Skeletal muscle satellite cell (primary cell): ENCODE data around the gene A3GALT2.

Experiments used
- H3K27me3 ChIP-seq: 2 replicates; pipeline ENCODE4 v1.7.0; 2013; ENCODE audit warnings: low read length; ENCODE audit not compliant: control insufficient read depth, insufficient read depth
- H3K36me3 ChIP-seq: 2 replicates; pipeline ENCODE4 v1.7.0; 2013; ENCODE audit warnings: mild to moderate bottlenecking, control low read depth, low read length; ENCODE audit not compliant: insufficient read depth
- H3K4me1 ChIP-seq: 2 replicates; pipeline ENCODE4 v1.7.0; 2013; ENCODE audit warnings: low read length; ENCODE audit not compliant: control insufficient read depth, insufficient read depth
- H3K4me2 ChIP-seq: 2 replicates; pipeline ENCODE4 v1.7.0; 2013; ENCODE audit warnings: mild to moderate bottlenecking, low read length
- H3K4me3 ChIP-seq: 2 replicates; pipeline ENCODE4 v1.7.0; 2013; ENCODE audit warnings: low read length
- H3K9ac ChIP-seq: 2 replicates; pipeline ENCODE4 v1.7.0; 2013; ENCODE audit warnings: mild to moderate bottlenecking, low read depth, low read length, moderate library complexity
- H3K9me3 ChIP-seq: replicated peaks from 2 replicates; pipeline ENCODE4 v1.7.0; 2013; ENCODE audit warnings: mild to moderate bottlenecking, control low read depth, low read length

Gene A3GALT2

DNA sequence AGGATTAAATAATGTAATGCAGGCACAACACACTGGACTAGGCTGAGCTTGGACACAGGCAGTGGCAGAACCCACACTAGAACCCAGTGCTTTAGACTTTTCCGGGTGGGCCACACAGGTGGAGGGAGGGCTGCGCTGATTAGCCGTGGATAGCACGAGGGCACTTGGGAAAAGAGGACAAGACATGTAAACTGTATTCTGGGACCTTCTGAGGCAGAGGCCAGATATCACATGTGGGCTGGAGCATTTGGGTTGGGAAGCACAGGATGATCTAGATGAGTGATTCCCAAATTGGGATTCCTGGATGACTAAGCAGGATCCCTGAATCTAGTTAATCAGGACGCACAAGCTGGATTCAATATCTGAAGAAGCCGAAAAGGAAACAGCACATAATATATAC, 20.3 kb upstream of the A3GALT2 start:
- Histone ChIP-seq H3K4me2 (peak overlapping the region; percentile 76), H3K36me3 (peaks cover 63% of the 10 kb centered on the region), H3K9me3 (no peaks in the 10 kb centered on the region), H3K4me3 (no peak overlapping the region), H3K4me1 (peaks cover 98% of the 10 kb centered on the region), H3K27me3 (no peaks in the 10 kb centered on the region), H3K9ac (peak overlapping the region; percentile 61)

DNA sequence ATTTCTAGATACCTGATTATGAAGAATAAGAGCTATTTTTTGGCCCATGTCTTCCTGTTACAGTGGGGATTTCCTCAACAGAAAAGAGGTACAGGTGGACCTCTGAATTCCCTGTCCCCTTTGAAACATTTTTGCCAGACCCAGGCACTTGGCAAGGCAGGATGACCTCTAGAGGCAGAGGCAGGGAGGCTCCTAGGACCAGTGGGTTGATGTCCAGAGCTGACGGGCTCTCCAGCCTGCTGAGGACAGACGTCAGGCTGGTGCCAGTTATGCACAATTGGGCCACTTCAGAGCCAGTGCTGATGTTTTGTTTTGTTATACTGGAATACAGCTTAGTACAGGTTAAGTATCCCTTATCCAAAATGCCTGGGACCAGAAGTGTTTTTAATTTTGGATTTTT, 18.5 kb upstream of the A3GALT2 start:
- Histone ChIP-seq H3K27me3 (no peaks in the 10 kb centered on the region), H3K36me3 (peaks cover 68% of the 10 kb centered on the region), H3K4me2 (peak overlapping the region; percentile 67), H3K9me3 (no peaks in the 10 kb centered on the region), H3K9ac (peak overlapping the region; percentile 79), H3K4me3 (peak overlapping the region; percentile 23), H3K4me1 (peaks cover 95% of the 10 kb centered on the region)

DNA sequence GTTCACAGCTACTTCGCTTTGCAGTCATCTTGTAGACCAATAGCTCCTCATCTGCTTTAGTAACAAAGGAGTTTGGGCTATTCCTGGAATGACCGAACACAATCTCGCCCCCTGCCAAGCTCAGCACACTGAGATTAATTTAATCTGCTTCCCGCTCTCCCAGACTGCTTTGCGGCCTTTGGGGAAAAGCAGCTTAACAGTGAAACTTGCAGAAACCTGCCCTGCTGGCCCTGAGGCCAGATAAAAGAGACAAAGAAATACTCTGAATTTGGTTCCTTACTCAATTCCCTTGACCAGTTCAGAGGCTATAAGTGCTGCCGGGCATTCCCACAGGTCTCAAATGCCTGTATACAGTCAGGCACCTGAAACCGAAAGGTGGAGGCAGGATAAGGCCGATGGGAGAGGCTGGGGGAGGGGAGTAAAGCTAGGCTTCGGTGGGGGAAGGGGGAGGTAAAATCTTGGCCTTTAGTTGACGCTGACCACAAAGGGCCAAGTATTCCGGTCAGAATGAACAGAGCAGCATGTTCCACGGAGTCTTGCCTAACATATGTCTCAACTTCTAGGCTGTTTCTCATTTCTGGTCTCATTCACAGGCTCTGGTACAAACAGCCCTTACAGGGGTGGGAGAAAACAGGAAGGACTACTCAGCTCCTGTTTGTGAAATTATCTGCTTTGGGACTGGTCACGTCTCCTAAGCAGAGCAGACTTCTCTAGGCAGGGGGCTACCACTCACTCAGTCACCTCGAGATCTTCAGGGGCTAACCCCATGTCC, 17.7 kb upstream of the A3GALT2 start:
- H3K9me3 ChIP-seq, result no peaks in the 10 kb centered on the region
- H3K4me3 ChIP-seq, result peak overlapping the region; percentile 49
- peak overlapping the region; percentile 67 for H3K4me2 ChIP-seq
- H3K4me1 ChIP-seq, result peaks cover 95% of the 10 kb centered on the region
- H3K36me3 ChIP-seq, result peaks cover 68% of the 10 kb centered on the region
- peak overlapping the region; percentile 79 for H3K9ac ChIP-seq
- H3K27me3 ChIP-seq, result no peaks in the 10 kb centered on the region

DNA sequence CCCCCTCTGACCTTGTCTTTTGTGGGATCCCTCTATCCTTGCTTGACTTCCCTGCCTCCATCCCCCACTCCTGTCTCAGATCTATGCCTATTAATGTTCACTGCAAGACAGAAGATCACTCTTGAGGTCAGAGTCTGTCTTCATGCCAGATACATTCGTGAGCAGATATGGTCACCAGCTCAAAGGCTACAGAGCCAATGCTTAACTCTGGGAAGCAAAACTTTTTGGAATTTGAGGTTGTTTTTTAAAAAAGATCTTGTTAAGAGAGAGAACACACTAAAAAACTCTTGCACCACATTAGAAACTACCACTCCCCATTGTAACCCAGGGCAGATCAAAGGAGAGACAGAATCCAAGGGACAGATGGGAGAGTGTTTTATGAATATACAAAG, 17.1 kb upstream of the A3GALT2 start:
- Histone ChIP-seq H3K27me3 (no peaks in the 10 kb centered on the region), H3K4me1 (peaks cover 97% of the 10 kb centered on the region), H3K4me3 (peak overlapping the region; percentile 49), H3K4me2 (peak overlapping the region; percentile 67), H3K36me3 (peaks cover 71% of the 10 kb centered on the region), H3K9ac (peak overlapping the region; percentile 79), H3K9me3 (no peaks in the 10 kb centered on the region)

DNA sequence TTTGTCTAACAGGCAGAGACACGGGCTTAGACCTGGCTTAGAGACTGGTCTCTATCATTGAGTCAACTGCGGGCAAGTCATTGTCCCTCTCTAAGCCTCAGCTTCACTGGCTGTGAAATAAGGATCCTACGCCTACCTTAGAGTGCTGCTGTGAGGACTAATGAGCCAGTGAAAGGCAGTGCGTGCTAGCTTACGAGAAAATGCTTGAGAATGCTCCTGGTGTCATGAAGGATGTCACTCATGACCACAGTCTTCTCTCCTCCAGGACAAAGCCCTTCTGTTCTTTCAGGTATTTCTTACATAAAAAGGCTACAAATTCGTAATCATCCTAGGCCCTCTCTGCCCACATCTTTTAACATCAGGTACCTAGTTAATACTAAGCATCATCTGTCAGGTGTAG, 16.5 kb upstream of the A3GALT2 start:
- peaks cover 71% of the 10 kb centered on the region for H3K36me3 ChIP-seq
- no peaks in the 10 kb centered on the region for H3K9me3 ChIP-seq
- peak overlapping the region; percentile 79 for H3K9ac ChIP-seq
- no peaks in the 10 kb centered on the region for H3K27me3 ChIP-seq
- H3K4me1 ChIP-seq, result peaks cover 97% of the 10 kb centered on the region
- no peak overlapping the region for H3K4me3 ChIP-seq
- H3K4me2 ChIP-seq, result peak overlapping the region; percentile 67

DNA sequence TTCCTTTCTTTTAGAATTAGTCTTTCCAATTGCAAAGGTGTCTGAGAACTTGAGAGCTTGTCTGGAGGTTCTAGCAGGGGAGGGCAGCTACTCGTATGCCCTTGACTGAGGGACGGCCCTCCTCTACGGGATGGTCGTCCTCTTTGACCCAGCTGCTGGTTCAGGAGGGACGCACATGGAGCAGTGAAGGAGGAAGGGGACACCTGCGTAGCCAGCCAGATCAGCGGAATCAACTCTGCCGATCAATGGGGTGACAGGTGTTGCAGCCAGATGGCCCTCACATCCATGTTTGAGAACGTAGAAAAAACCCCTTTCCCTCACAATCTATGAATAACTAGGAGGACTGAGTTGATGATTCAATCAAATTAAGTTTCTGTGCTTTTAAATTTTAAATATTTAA, 15.7 kb upstream of the A3GALT2 start:
- Histone ChIP-seq H3K4me3 (no peak overlapping the region), H3K9ac (peak overlapping the region; percentile 20), H3K36me3 (peaks cover 74% of the 10 kb centered on the region), H3K4me1 (peaks cover 97% of the 10 kb centered on the region), H3K27me3 (no peaks in the 10 kb centered on the region), H3K4me2 (no peak overlapping the region), H3K9me3 (no peaks in the 10 kb centered on the region)

DNA sequence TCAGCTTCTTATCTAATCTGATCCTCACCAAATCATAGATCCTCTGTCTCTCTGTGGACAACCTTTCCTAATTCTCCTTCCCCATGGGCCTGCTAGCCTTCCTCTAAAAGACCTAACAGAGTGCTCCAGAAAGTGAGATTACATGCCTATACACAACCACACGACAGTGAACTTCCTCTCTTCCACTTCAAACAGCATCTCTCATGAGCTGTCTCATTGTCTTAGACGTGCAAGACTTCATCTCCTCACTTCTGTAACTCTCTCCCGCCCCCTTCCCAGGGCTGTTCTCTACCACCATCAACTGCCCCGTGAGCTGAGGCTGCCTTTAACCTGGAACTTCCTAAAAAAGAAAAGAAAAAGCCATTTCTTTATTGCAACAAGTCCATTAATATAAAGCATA, 14.1 kb upstream of the A3GALT2 start:
- H3K9me3 ChIP-seq, result no peaks in the 10 kb centered on the region
- H3K9ac ChIP-seq, result no peak overlapping the region
- H3K36me3 ChIP-seq, result peaks cover 75% of the 10 kb centered on the region
- no peaks in the 10 kb centered on the region for H3K27me3 ChIP-seq
- no peak overlapping the region for H3K4me2 ChIP-seq
- no peak overlapping the region for H3K4me3 ChIP-seq
- H3K4me1 ChIP-seq, result peaks cover 85% of the 10 kb centered on the region

DNA sequence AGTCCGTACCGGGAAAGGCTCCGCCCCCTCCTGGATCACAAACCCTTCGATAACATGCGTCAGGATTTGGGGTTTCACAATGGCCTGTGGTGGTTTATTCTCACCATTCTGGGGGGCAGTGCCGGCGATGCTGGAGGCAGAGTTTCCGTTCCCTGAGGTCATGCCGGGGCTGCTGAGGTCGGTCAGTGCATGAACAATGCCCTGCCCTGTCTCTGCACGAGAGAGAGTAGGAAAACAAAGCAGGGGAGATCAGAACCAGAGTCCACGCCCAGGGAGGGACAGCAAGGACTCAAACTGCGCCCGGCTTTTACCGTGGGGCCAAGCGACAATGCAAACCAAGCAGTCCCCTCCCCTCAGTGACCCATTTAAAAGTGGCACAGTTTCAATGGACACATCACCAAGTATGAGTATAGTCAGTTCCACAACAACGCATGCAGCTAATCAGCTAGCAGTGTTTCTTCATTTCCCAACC, 13.2 kb upstream of the A3GALT2 start:
- H3K9ac ChIP-seq, result no peak overlapping the region
- H3K36me3 ChIP-seq, result peaks cover 81% of the 10 kb centered on the region
- no peaks in the 10 kb centered on the region for H3K9me3 ChIP-seq
- H3K4me3 ChIP-seq, result no peak overlapping the region
- H3K4me2 ChIP-seq, result peak overlapping the region; percentile 22
- no peaks in the 10 kb centered on the region for H3K27me3 ChIP-seq
- H3K4me1 ChIP-seq, result peaks cover 83% of the 10 kb centered on the region

DNA sequence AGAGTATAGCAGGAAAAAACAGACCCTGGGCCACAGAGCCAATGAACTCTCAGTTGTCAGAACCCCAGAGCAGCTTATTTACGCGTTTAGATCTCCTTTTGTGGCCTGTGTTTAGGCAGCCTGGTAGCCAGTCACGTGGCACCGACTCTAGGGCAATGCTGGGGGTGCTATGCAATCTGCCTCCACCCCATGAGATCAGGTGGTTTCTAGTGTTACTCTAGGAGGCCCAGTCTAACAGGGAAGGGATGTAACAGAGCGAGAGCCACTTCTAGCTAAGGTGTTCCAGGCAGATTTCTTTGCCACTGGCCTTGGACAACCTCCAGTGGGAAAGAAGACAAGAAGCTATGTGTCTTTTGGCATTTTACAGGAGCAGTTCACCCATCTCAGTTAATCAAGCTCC, 12.0 kb upstream of the A3GALT2 start:
- Histone ChIP-seq H3K36me3 (peaks cover 89% of the 10 kb centered on the region), H3K4me2 (no peak overlapping the region), H3K9me3 (no peaks in the 10 kb centered on the region), H3K4me1 (peaks cover 82% of the 10 kb centered on the region), H3K4me3 (no peak overlapping the region), H3K27me3 (no peaks in the 10 kb centered on the region), H3K9ac (no peak overlapping the region)

DNA sequence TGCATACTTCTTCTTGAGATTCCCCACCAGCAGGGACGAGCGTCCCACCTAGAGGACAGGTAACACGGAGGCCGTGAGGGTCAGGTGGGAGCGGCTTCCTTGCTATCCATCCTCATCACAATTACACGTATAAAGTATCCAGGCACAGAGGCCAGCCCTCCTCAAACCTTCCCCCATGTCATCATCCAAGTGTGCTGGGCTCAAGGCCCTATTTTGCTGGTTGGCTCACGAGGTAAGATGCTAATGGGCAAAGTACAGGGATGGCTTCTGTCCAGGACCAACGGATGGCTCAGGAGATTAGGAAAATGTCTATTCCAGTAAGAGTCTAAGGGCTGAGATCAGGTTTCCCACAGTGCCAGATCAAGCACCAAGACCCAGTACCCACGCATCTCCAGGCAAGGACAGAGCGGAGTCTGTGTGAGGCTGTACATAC, 11.5 kb upstream of the A3GALT2 start:
- no peak overlapping the region for H3K4me3 ChIP-seq
- peak overlapping the region; percentile 25 for H3K9ac ChIP-seq
- no peaks in the 10 kb centered on the region for H3K27me3 ChIP-seq
- no peaks in the 10 kb centered on the region for H3K9me3 ChIP-seq
- peaks cover 81% of the 10 kb centered on the region for H3K4me1 ChIP-seq
- peaks cover 88% of the 10 kb centered on the region for H3K36me3 ChIP-seq
- H3K4me2 ChIP-seq, result no peak overlapping the region

DNA sequence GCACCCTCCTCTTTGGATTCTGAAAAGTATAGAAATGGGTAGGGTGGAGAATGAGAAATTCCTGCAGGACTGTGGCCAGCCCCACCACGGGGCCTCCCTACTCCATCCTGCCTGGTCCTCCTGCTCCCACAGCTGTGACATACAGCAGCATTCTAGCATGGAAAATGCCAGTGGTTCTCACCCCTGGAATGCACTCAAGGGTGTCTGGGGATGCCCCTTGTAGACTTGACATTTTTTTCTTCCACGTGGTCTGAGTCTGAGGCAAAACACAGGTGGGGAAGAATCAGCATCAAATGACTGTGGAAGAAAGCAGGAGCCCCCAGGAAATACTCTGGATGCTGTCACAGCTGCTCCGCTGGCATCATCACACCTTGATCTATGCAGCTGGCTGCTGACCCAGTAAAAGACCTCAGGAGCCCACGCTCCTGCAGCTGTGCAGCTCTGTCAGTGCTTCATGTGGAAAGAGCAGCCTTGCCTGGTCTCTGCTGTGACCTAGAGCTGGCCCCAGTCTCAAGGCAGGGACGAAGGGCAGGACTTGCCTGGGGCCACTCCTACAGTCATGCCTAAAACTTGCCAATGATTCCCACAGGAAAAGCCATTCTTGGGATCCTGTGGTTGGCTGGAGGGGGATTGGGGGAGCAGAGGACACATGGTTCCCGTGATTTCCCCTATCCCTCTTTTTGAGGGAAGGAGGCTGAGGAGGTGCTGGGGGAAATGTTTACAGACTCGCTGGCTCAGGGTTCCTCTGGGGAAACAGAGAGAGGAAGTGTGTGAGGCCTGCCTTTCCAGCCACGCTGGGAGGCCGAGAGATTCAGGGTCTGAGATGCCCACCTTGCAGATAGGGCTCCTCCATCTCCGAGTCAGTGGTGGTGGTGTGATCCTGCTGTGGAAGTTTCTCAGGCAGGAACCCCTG, 10.8 kb upstream of the A3GALT2 start:
- no peaks in the 10 kb centered on the region for H3K9me3 ChIP-seq
- H3K36me3 ChIP-seq, result peaks cover 90% of the 10 kb centered on the region
- no peaks in the 10 kb centered on the region for H3K27me3 ChIP-seq
- no peak overlapping the region for H3K4me3 ChIP-seq
- H3K9ac ChIP-seq, result peak overlapping the region; percentile 25
- H3K4me1 ChIP-seq, result peaks cover 80% of the 10 kb centered on the region
- H3K4me2 ChIP-seq, result no peak overlapping the region
